Stimulated activated CD4-positive, alpha-beta T cell treated with anti-CD3 and anti-CD28 coated beads, Interleukin-1b, Interleukin-23, amount 100 ng/mL, for 4 hours (primary cell): Measurements from ENCODE around the gene INHBA.

Experiments used
- DNase-seq, 2 donors: peaks; one replicate each; pipeline ENCODE4 v3.0.0-alpha.2; 2020; ENCODE audit warnings: low read depth in 2 of 2

Gene INHBA

GRCh38 chr7:41688906-41689305 is 14.0 kb downstream of the INHBA start:
- DNase-seq = no peak

GRCh38 chr7:41688012-41688625 is 14.8 kb downstream of the INHBA start:
- no peak for DNase-seq

- no peak for DNase-seq
These were observed 17.2 kb downstream of the INHBA start for GRCh38 chr7:41685684-41686083.

GRCh38 chr7:41682422-41682821 is 20.5 kb downstream of the INHBA start:
- no peak for DNase-seq

GRCh38 chr7:41679566-41679965 is 23.3 kb downstream of the INHBA start:
- no peak for DNase-seq

- DNase-seq = no peak
These were observed 28.3 kb downstream of the INHBA start for GRCh38 chr7:41674505-41675023.

GRCh38 chr7:41661596-41661995 is 41.3 kb downstream of the INHBA start:
- no peak for DNase-seq

- no peak for DNase-seq
These were observed 43.4 kb downstream of the INHBA start for GRCh38 chr7:41659539-41659938.

GRCh38 chr7:41656366-41656765 is 46.5 kb downstream of the INHBA start:
- DNase-seq = no peak

- DNase-seq = no peak
These were observed 47.5 kb downstream of the INHBA start for GRCh38 chr7:41655426-41655825.

- no peak for DNase-seq
These were observed 50.6 kb downstream of the INHBA start for GRCh38 chr7:41652267-41652666.

- no peak for DNase-seq
These were observed 54.4 kb downstream of the INHBA start for GRCh38 chr7:41648501-41648900.

- DNase-seq = no peak
These were observed 59.3 kb downstream of the INHBA start for GRCh38 chr7:41643616-41644015.

- no peak for DNase-seq
These were observed 61.2 kb downstream of the INHBA start for GRCh38 chr7:41641665-41642014.

GRCh38 chr7:41641011-41641664 is 61.8 kb downstream of the INHBA start:
- DNase-seq = no peak

GRCh38 chr7:41640487-41640886 is 62.4 kb downstream of the INHBA start:
- no peak for DNase-seq

- DNase-seq = no peak
These were observed 65.8 kb downstream of the INHBA start for GRCh38 chr7:41637049-41637448.
